GM23338 (cell line): Measurements from ENCODE around the gene GGT7.
"Not testable (repeated sequence)": the region's sequence is repeated elsewhere in the genome, so short reads cannot be mapped to it uniquely, and the experiment has no call there.

Source experiments
- EZH2 ChIP-seq: fragments of 200-600 bp; sonication (generic); IDR thresholded peaks from one replicate; pipeline ENCODE4 v1.8.0; 2017; ENCODE audit warnings: antibody characterized with exemption, mild to moderate bottlenecking, low read depth; ENCODE audit not compliant: unreplicated experiment
- JUNB ChIP-seq: IDR thresholded peaks from one replicate; pipeline ENCODE4 v1.6.1; 2016; ENCODE audit warnings: antibody characterized with exemption; ENCODE audit not compliant: unreplicated experiment
- TF ChIP-seq, protein P1 (sequence below), 2 experiments: fragments of 200-600 bp in 1 of 2; sonication (generic) in 1 of 2; conservative IDR thresholded peaks; 2 replicates each; pipeline versions ENCODE4 v1.5.1 to v1.6.1; 2016 to 2017; ENCODE audit warnings: antibody characterized with exemption in 2 of 2, low read depth in 2 of 2, mild to moderate bottlenecking in 2 of 2, moderate library complexity in 1 of 2

DNA sequence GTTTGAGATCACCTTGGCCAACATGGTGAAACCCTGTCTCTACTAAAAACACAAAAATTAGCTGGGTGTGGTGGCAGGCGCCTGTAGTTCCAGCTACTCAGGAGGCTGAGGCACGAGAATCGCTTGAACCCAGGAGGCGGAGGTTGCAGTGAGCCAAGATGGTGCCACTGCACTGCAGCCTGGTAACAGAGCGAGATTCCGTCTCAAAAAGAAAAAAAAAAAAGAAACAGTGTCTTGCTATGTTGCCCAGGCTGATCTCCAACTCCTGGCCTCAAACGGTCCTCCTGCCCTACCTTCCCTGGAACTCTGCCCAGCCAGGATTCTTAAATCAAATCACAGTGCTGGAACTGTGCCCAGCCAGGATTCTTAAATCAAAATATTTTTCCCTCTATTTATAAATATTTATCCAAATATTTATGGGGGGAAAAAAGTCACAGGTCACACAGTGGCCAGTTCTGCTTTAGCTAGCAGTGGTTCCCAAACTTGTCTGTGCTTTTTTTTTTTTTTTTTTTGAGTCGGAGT lies 64.7 kb downstream of the GGT7 start:
- TF ChIP-seq, protein P1, sequence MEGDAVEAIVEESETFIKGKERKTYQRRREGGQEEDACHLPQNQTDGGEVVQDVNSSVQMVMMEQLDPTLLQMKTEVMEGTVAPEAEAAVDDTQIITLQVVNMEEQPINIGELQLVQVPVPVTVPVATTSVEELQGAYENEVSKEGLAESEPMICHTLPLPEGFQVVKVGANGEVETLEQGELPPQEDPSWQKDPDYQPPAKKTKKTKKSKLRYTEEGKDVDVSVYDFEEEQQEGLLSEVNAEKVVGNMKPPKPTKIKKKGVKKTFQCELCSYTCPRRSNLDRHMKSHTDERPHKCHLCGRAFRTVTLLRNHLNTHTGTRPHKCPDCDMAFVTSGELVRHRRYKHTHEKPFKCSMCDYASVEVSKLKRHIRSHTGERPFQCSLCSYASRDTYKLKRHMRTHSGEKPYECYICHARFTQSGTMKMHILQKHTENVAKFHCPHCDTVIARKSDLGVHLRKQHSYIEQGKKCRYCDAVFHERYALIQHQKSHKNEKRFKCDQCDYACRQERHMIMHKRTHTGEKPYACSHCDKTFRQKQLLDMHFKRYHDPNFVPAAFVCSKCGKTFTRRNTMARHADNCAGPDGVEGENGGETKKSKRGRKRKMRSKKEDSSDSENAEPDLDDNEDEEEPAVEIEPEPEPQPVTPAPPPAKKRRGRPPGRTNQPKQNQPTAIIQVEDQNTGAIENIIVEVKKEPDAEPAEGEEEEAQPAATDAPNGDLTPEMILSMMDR (conservative IDR thresholded peaks at IDR 0.05; ENCODE audit: low read depth in 2 of 2): not testable (repeated sequence)
- not testable (repeated sequence) for TF ChIP-seq EZH2, JUNB
